CD8-positive, alpha-beta memory T cell (primary cell): Measurements from ENCODE around the gene NPAS2. TPM values are rescaled to one million over a fixed set of nuclear protein-coding genes. Genes with fewer than 3 reads are reported as not detected.

ENCODE experiments used
- CTCF ChIA-PET: fragments of 350-600 bp; sonication (Branson Sonifier 250); formaldehyde crosslinking; loops from one replicate; lab custom pipeline; 2021; ENCODE audit warnings: antibody characterized with exemption; lab: Charles Lee
- POLR2A ChIA-PET: fragments of 350-600 bp; sonication (Branson Sonifier 250); formaldehyde crosslinking; loops from one replicate; lab custom pipeline; 2021; ENCODE audit warnings: antibody characterized with exemption; lab: Charles Lee
- DNase-seq, 5 donors: peaks; one replicate each; pipeline versions ENCODE4 v3.0.0 to v3.0.0-alpha.2; 2020 to 2022; ENCODE audit warnings: mixed read lengths in 1 of 5
- H3K27ac ChIP-seq: one replicate; pipeline ENCODE4 v1.7.0; 2013; ENCODE audit warnings: low read depth, mild to moderate bottlenecking, low read length, moderate library complexity
- H3K27me3 ChIP-seq: 2 replicates; pipeline ENCODE4 v1.7.0; 2013; ENCODE audit warnings: low read length, mild to moderate bottlenecking; ENCODE audit not compliant: insufficient read depth, poor library complexity, severe bottlenecking
- H3K36me3 ChIP-seq: 2 replicates; pipeline ENCODE4 v1.7.0; 2013; ENCODE audit warnings: mild to moderate bottlenecking, low read length, moderate library complexity; ENCODE audit not compliant: insufficient read depth
- H3K4me1 ChIP-seq: 2 replicates; pipeline ENCODE4 v1.7.0; 2013; ENCODE audit warnings: mild to moderate bottlenecking, low read length, moderate library complexity; ENCODE audit not compliant: insufficient read depth
- H3K4me3 ChIP-seq: 2 replicates; pipeline ENCODE4 v1.7.0; 2013; ENCODE audit warnings: mild to moderate bottlenecking, low read length
- H3K9me3 ChIP-seq: 2 replicates; pipeline ENCODE4 v1.7.0; 2013; ENCODE audit warnings: mild to moderate bottlenecking, low read length
- H3K27ac Mint-ChIP-seq, 8 donors: one replicate each; pipeline ENCODE4 v1.8.0; 2020 to 2021; ENCODE audit warnings: mixed read lengths in 8 of 8, mild to moderate bottlenecking in 6 of 8, inconsistent platforms in 3 of 8, moderate library complexity in 3 of 8
- H3K27me3 Mint-ChIP-seq, 2 donors: one replicate each; pipeline ENCODE4 v1.8.0; 2020 to 2021; ENCODE audit warnings: mixed read lengths in 2 of 2, mild to moderate bottlenecking in 1 of 2, moderate library complexity in 1 of 2
- H3K36me3 Mint-ChIP-seq, 3 donors: one replicate each; pipeline ENCODE4 v1.8.0; 2020 to 2021; ENCODE audit warnings: mixed read lengths in 3 of 3, inconsistent platforms in 1 of 3, mild to moderate bottlenecking in 1 of 3
- H3K4me1 Mint-ChIP-seq, 3 donors: one replicate each; pipeline ENCODE4 v1.8.0; 2020 to 2021; ENCODE audit warnings: mixed read lengths in 3 of 3, inconsistent platforms in 1 of 3, mild to moderate bottlenecking in 1 of 3
- H3K4me3 Mint-ChIP-seq, 7 donors: one replicate each; pipeline ENCODE4 v1.8.0; 2020 to 2021; ENCODE audit warnings: mixed read lengths in 7 of 7, mild to moderate bottlenecking in 6 of 7, moderate library complexity in 4 of 7, inconsistent platforms in 2 of 7
- H3K9me3 Mint-ChIP-seq, 5 donors: one replicate each; pipeline ENCODE4 v1.8.0; 2020 to 2022; ENCODE audit warnings: mixed read lengths in 5 of 5, mild to moderate bottlenecking in 3 of 5, moderate library complexity in 2 of 5, inconsistent platforms in 1 of 5
- polyA plus RNA-seq: library from polyadenylated mRNA; unstranded; fragments of 300-500 nt; fragmentation: Illumina TruSeq; gene quantifications from one replicate; pipeline ENCODE4 v1.2.3, GENCODE V29; 2021
- total RNA-seq, 2 experiments: library from RNA; stranded (reverse); gene quantifications; one replicate each; pipeline ENCODE4 v1.2.3, GENCODE V29; 2021

NPAS2 gene
- total and polyA plus RNA-seq, 3 experiments from 2014 or later, result 0.75 to 1.8 (median 1.1) TPM

GRCh38 chr2:100906679-100907078, 86.7 kb downstream of the NPAS2 start:
- Histone ChIP-seq H3K9me3 (no peaks in the 10 kb centered on the region), H3K4me1 (no peaks in the 10 kb centered on the region), H3K4me3 (no peak overlapping the region), H3K36me3 (no peaks in the 10 kb centered on the region), H3K27me3 (no peaks in the 10 kb centered on the region), H3K27ac (no peak overlapping the region)
- Mint-ChIP-seq H3K4me1 (peaks cover 0 to 6% (median 6%) of the 10 kb centered on the region in 3 donors), H3K27ac (no peak overlapping the region), H3K36me3 (no peaks in the 10 kb centered on the region), H3K9me3 (no peaks in the 10 kb centered on the region), H3K27me3 (peaks cover 12 to 14% of the 10 kb centered on the region in 2 donors), H3K4me3 (no peak overlapping the region)
- ChIA-PET POLR2A (no interaction called here), CTCF (no interaction called here)
- DNase-seq, result no peak

DNA sequence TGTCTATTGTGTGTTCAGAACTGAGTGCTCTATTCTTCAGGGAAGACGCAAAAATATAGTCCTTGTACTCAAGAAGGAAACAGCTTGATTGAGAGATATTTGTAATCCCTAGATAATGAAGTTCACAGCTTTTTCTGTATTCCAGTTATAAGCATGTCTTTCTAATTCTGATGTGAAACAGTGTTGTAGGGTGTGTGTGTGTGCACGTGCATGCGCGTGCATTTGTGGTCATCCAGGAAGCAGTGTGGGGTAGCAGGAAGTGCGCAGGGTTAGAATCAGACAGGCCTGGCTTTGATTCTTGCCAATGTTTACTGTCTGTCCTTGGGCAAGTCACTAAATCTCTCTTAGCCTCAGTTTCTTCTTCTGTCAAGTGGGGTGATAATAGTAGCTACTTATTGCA, 87.9 kb downstream of the NPAS2 start:
- POLR2A ChIA-PET, result no interaction called here
- H3K27ac Mint-ChIP-seq, result no peak overlapping the region
- no peak overlapping the region for H3K4me3 ChIP-seq
- CTCF ChIA-PET, result no interaction called here
- no peaks in the 10 kb centered on the region for H3K36me3 ChIP-seq
- no peaks in the 10 kb centered on the region for H3K4me1 ChIP-seq
- DNase-seq, result peak in 1 of 5 donors; percentile 11
- H3K27me3 ChIP-seq, result no peaks in the 10 kb centered on the region
- no peaks in the 10 kb centered on the region for H3K36me3 Mint-ChIP-seq
- H3K4me3 Mint-ChIP-seq, result peak overlapping the region in 1 of 7 donors; percentile 57
- H3K4me1 Mint-ChIP-seq, result peaks cover 0 to 6% (median 6%) of the 10 kb centered on the region in 3 donors
- no peaks in the 10 kb centered on the region for H3K9me3 ChIP-seq
- no peaks in the 10 kb centered on the region for H3K9me3 Mint-ChIP-seq
- H3K27ac ChIP-seq, result no peak overlapping the region
- peaks cover 6 to 15% of the 10 kb centered on the region in 2 donors for H3K27me3 Mint-ChIP-seq

- Mint-ChIP-seq H3K27me3 (peaks cover 16 to 33% of the 10 kb centered on the region in 2 donors), H3K9me3 (no peaks in the 10 kb centered on the region), H3K4me1 (peaks cover 0 to 6% (median 6%) of the 10 kb centered on the region in 3 donors), H3K27ac (no peak overlapping the region), H3K36me3 (no peaks in the 10 kb centered on the region), H3K4me3 (no peak overlapping the region)
- no peaks in the 10 kb centered on the region for H3K9me3 ChIP-seq
- no peak overlapping the region for H3K27ac ChIP-seq
- no peaks in the 10 kb centered on the region for H3K36me3 ChIP-seq
- CTCF ChIA-PET, result no interaction called here
- no peak overlapping the region for H3K4me3 ChIP-seq
- no peaks in the 10 kb centered on the region for H3K4me1 ChIP-seq
- POLR2A ChIA-PET, result no interaction called here
- DNase-seq, result no peak
- H3K27me3 ChIP-seq, result no peaks in the 10 kb centered on the region
Measured at GRCh38 chr2:100909534-100910081, 89.7 kb downstream of the NPAS2 start.

- ChIA-PET CTCF (no interaction called here), POLR2A (no interaction called here)
- H3K27me3 Mint-ChIP-seq, result peaks cover 21 to 38% of the 10 kb centered on the region in 2 donors
- peaks cover 0 to 6% (median 6%) of the 10 kb centered on the region in 3 donors for H3K4me1 Mint-ChIP-seq
- H3K36me3 Mint-ChIP-seq, result no peaks in the 10 kb centered on the region
- Histone ChIP-seq H3K4me1 (no peaks in the 10 kb centered on the region), H3K4me3 (no peak overlapping the region), H3K36me3 (no peaks in the 10 kb centered on the region), H3K27me3 (no peaks in the 10 kb centered on the region), H3K27ac (no peak overlapping the region), H3K9me3 (no peaks in the 10 kb centered on the region)
- H3K27ac Mint-ChIP-seq, result no peak overlapping the region
- DNase-seq, result no peak
- no peaks in the 10 kb centered on the region for H3K9me3 Mint-ChIP-seq
- no peak overlapping the region for H3K4me3 Mint-ChIP-seq
Measured at GRCh38 chr2:100910111-100910510, 90.2 kb downstream of the NPAS2 start.

GRCh38 chr2:100919316-100919715, 99.4 kb downstream of the NPAS2 start:
- Histone ChIP-seq H3K9me3 (peaks cover 4% of the 10 kb centered on the region), H3K27me3 (no peaks in the 10 kb centered on the region), H3K27ac (no peak overlapping the region), H3K4me3 (no peak overlapping the region), H3K4me1 (peaks cover 5% of the 10 kb centered on the region), H3K36me3 (no peaks in the 10 kb centered on the region)
- H3K36me3 Mint-ChIP-seq, result no peaks in the 10 kb centered on the region
- H3K4me3 Mint-ChIP-seq, result no peak overlapping the region
- H3K9me3 Mint-ChIP-seq, result peaks cover 0 to 3% (median 0%) of the 10 kb centered on the region in 5 donors
- H3K27me3 Mint-ChIP-seq, result peaks cover 8 to 21% of the 10 kb centered on the region in 2 donors
- H3K4me1 Mint-ChIP-seq, result peaks cover 3 to 6% (median 5%) of the 10 kb centered on the region in 3 donors
- H3K27ac Mint-ChIP-seq, result no peak overlapping the region
- DNase-seq, result no peak
- ChIA-PET CTCF (no interaction called here), POLR2A (no interaction called here)

GRCh38 chr2:100921685-100922161, 101.8 kb downstream of the NPAS2 start:
- ChIA-PET CTCF (no interaction called here), POLR2A (no interaction called here)
- no peak for DNase-seq
- peaks cover 7 to 18% (median 16%) of the 10 kb centered on the region in 3 donors for H3K4me1 Mint-ChIP-seq
- Histone ChIP-seq H3K36me3 (no peaks in the 10 kb centered on the region), H3K9me3 (no peaks in the 10 kb centered on the region), H3K27me3 (no peaks in the 10 kb centered on the region), H3K27ac (no peak overlapping the region), H3K4me1 (peaks cover 5% of the 10 kb centered on the region), H3K4me3 (no peak overlapping the region)
- H3K9me3 Mint-ChIP-seq, result no peaks in the 10 kb centered on the region
- no peak overlapping the region for H3K27ac Mint-ChIP-seq
- H3K4me3 Mint-ChIP-seq, result no peak overlapping the region
- H3K27me3 Mint-ChIP-seq, result no peaks in the 10 kb centered on the region
- no peaks in the 10 kb centered on the region for H3K36me3 Mint-ChIP-seq

DNA sequence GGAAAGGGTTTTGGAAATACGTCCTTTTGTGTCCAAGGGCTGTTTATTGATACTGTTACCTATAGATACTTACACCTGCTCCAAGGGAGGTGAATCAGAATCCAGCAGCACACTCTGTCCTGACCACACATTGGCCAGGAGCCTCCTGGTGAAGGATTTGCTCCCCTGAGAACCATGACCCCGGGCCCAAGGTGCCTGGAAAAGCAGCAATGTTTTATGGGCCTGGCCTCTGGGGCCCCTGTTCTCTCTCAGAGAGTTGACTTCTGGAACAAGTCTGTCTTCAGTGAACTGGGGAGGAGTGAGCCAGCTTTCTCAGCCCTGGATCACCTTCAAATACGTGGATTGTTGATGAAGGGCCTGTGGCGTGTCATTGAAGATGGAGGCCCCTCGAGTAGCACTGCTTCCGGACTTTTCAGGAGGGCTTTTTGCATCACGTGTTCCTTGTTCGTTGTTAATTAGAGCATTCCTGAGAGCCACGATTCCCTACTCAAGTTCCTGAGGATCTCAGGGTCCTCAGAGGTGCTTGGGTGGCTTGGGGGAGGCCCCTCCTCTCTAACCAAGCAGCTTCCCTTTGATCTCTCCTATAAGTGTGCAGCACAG, 103.6 kb downstream of the NPAS2 start:
- POLR2A ChIA-PET, result no interaction called here
- Histone ChIP-seq H3K27me3 (no peaks in the 10 kb centered on the region), H3K27ac (no peak overlapping the region), H3K4me3 (no peak overlapping the region), H3K36me3 (no peaks in the 10 kb centered on the region), H3K9me3 (no peaks in the 10 kb centered on the region), H3K4me1 (peaks cover 5% of the 10 kb centered on the region)
- Mint-ChIP-seq H3K4me3 (no peak overlapping the region), H3K4me1 (peaks cover 7 to 18% (median 16%) of the 10 kb centered on the region in 3 donors), H3K9me3 (no peaks in the 10 kb centered on the region), H3K27me3 (no peaks in the 10 kb centered on the region), H3K27ac (peak overlapping the region in 4 of 8 donors; percentile 62 to 90 (median 88)), H3K36me3 (no peaks in the 10 kb centered on the region)
- DNase-seq, result no peak
- CTCF ChIA-PET, result no interaction called here

- Histone ChIP-seq H3K9me3 (no peaks in the 10 kb centered on the region), H3K4me3 (peak overlapping the region; percentile 2), H3K27me3 (no peaks in the 10 kb centered on the region), H3K36me3 (no peaks in the 10 kb centered on the region), H3K27ac (no peak overlapping the region), H3K4me1 (peaks cover 5% of the 10 kb centered on the region)
- peak overlapping the region; percentile 62 to 96 (median 88) for H3K27ac Mint-ChIP-seq
- ChIA-PET POLR2A (interaction anchor here (1.0 kb wide), 1 partner anchor 78 kb away, joined by 3 read pairs; no protein-coding TSS in a partner anchor), CTCF (no interaction called here)
- peaks cover 0 to 2% of the 10 kb centered on the region in 2 donors for H3K27me3 Mint-ChIP-seq
- peak overlapping the region in 5 of 7 donors; percentile 74 to 86 (median 78) for H3K4me3 Mint-ChIP-seq
- H3K36me3 Mint-ChIP-seq, result no peaks in the 10 kb centered on the region
- peaks cover 7 to 18% (median 16%) of the 10 kb centered on the region in 3 donors for H3K4me1 Mint-ChIP-seq
- no peaks in the 10 kb centered on the region for H3K9me3 Mint-ChIP-seq
- DNase-seq, result no peak
Measured at GRCh38 chr2:100924122-100924519, 104.2 kb downstream of the NPAS2 start.
